ENCODE results near the gene ZSCAN10. TPM values are rescaled to one million over a fixed set of nuclear protein-coding genes. Genes with fewer than 3 reads are reported as not detected.
"Not testable (repeated sequence)": the region's sequence is repeated elsewhere in the genome, so short reads cannot be mapped to it uniquely, and the experiment has no call there.

Gene ZSCAN10
- total and polyA plus RNA-seq, 2 donors (not counting 1 experiment from before 2014, with no cell fraction given): 0.02 TPM; not detected in 1

DNA sequence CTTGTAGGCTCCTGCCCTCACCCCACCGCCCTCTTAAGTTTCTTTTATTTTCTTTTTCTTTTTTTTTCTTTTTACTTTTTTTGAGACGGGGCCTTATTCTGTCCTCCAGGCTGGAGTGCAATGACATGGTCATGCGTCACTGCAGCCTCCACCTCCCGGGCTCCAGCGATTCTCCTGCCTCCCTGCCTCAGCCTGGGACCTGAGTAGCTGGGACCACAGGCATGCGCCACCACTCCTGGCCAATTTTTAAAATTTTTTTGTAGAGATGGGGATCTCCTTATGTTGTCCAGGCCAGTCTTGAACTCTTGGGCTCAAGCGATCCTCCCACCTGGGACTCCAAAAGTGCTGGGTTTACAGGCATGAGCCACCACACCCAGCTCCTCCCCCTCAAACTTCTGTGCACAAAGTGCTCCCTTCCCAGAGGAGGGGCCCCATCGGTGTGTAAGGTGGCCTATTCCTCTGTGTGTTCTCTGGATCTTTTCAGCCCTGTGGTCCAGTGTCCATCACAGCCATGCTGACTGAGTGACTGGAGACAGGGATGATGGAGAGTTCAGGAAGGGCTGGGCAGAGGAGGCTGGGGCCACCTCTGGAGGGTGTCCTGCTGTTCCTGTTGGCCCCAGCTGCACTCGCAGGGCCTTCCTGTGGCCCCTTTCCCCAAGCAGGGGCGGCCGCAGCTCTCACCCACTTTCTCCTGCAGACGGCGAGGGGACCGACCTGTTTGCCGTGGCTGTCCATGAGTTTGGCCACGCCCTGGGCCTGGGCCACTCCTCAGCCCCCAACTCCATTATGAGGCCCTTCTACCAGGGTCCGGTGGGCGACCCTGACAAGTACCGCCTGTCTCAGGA is 42.5 kb downstream of the ZSCAN10 start:
- no peaks in the 10 kb centered on the region for H3K27me3 ChIP-seq (ENCODE audit: control insufficient read depth, insufficient read depth, low read length)
- H3K4me3 ChIP-seq (replicated peaks in 1 of 4; ENCODE audit: control extremely low read depth in 1 of 4, insufficient read depth in 1 of 4, low read depth in 3 of 4, low read length in 4 of 4): no peak overlapping the region
- no peak overlapping the region for H2AFZ ChIP-seq (ENCODE audit: low read length)
- H3K4me2 ChIP-seq (ENCODE audit: extremely low read depth, insufficient read depth, low read length): no peak overlapping the region
- TF ChIP-seq, protein P1, sequence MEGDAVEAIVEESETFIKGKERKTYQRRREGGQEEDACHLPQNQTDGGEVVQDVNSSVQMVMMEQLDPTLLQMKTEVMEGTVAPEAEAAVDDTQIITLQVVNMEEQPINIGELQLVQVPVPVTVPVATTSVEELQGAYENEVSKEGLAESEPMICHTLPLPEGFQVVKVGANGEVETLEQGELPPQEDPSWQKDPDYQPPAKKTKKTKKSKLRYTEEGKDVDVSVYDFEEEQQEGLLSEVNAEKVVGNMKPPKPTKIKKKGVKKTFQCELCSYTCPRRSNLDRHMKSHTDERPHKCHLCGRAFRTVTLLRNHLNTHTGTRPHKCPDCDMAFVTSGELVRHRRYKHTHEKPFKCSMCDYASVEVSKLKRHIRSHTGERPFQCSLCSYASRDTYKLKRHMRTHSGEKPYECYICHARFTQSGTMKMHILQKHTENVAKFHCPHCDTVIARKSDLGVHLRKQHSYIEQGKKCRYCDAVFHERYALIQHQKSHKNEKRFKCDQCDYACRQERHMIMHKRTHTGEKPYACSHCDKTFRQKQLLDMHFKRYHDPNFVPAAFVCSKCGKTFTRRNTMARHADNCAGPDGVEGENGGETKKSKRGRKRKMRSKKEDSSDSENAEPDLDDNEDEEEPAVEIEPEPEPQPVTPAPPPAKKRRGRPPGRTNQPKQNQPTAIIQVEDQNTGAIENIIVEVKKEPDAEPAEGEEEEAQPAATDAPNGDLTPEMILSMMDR (conservative IDR thresholded peaks at IDR 0.05 in 1 of 2, IDR thresholded peaks at IDR 0.05 in 1 of 2; ENCODE audit: low read depth in 1 of 2, low read length in 2 of 2): no peak
- TF ChIP-seq EZH2 (IDR thresholded peaks at IDR 0.05; ENCODE audit: low read length, missing control alignments): no peak
- no peaks in the 10 kb centered on the region for H3K4me1 ChIP-seq (ENCODE audit: control insufficient read depth, extremely low read depth, insufficient read depth, low read length)
- no peak for DNase-seq (ENCODE audit: low read depth in 2 of 2)
- no peaks in the 10 kb centered on the region for H3K36me3 ChIP-seq (ENCODE audit: control insufficient read depth, insufficient read depth, low read length)
- no peak overlapping the region for H3K27ac ChIP-seq (ENCODE audit: insufficient read depth, low read length)
- H3K9ac ChIP-seq (ENCODE audit: insufficient read depth, low read length): no peak overlapping the region
- no peaks in the 10 kb centered on the region for H3K9me3 ChIP-seq (ENCODE audit: control insufficient read depth, insufficient read depth, low read depth, low read length)
- H4K20me1 ChIP-seq (ENCODE audit: control insufficient read depth, extremely low read depth, insufficient read depth, low read length): no peaks in the 10 kb centered on the region
- H3K79me2 ChIP-seq (ENCODE audit: control insufficient read depth, insufficient read depth, low read length): no peaks in the 10 kb centered on the region

DNA sequence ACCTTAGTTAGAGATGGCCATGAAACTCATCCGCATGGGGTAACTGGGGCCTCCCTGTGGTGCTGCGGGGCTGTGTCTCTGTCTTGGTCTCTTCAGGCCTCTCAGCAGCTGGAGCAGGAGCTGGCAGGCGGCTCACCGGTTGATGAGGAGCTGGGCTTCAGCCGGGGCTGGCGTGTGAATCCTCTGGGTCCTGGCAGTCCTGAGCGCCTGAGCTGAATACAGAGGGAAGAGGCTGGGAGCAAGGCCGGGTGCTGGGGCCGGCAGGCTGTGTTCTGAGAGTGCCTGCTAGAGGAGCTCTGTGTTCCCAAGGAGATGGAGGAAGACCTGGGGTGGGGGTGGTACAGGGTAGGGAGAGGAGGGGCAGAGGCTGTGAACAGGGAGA is 43.4 kb downstream of the ZSCAN10 start:
- H3K79me2 ChIP-seq (ENCODE audit: control insufficient read depth, insufficient read depth, low read length); H3K4me2 ChIP-seq (ENCODE audit: extremely low read depth, insufficient read depth, low read length); H3K36me3 ChIP-seq (ENCODE audit: control insufficient read depth, insufficient read depth, low read length); H3K4me1 ChIP-seq (ENCODE audit: control insufficient read depth, extremely low read depth, insufficient read depth, low read length); H3K4me3 ChIP-seq (replicated peaks in 1 of 4; ENCODE audit: control extremely low read depth in 1 of 4, insufficient read depth in 1 of 4, low read depth in 3 of 4, low read length in 4 of 4); H3K27me3 ChIP-seq (ENCODE audit: control insufficient read depth, insufficient read depth, low read length); H3K9ac ChIP-seq (ENCODE audit: insufficient read depth, low read length); H2AFZ ChIP-seq (ENCODE audit: low read length); H4K20me1 ChIP-seq (ENCODE audit: control insufficient read depth, extremely low read depth, insufficient read depth, low read length); H3K9me3 ChIP-seq (ENCODE audit: control insufficient read depth, insufficient read depth, low read depth, low read length); H3K27ac ChIP-seq (ENCODE audit: insufficient read depth, low read length); DNase-seq (ENCODE audit: low read depth in 2 of 2): not testable (repeated sequence)

DNA sequence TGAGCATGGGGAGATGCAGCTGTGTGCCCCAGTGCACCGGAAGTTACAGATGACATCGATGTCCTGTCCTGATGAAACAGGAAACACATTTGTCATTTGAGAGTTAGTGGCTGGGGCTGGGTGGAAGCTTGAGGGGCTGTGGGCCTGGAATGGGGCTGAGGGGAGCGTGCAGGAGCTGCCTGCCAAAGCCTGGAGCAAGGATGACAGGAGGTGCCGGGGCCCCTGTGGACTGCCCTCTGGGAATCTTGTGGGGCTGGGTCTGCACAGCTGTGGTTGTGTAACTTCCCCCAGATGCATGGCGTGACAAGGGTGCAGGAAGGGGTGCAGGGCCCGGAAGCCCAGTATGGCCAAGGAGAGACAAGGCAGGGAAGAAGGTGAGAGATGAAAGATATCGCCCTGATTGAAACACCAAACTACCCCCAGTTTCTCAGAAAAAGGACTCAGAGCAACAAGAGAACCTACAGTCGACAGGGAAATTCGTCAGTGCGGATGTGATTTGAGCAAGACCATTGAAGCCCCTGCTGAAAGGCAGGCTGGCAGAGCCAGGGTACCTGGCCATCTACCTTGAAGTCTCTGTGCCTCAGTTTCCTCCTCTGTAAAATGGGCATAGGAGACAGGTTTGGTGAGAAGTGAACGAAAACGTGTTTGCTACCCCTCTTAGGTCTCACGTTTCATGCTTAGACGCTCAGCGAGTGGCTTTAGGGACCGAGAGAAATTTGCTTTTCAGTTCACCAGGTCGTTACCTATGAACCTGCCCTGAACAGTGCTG is 43.9 kb downstream of the ZSCAN10 start:
- Histone ChIP-seq H3K79me2 (ENCODE audit: control insufficient read depth, insufficient read depth, low read length) (no peaks in the 10 kb centered on the region), H3K9me3 (ENCODE audit: control insufficient read depth, insufficient read depth, low read depth, low read length) (no peaks in the 10 kb centered on the region), H3K4me2 (ENCODE audit: extremely low read depth, insufficient read depth, low read length) (no peak overlapping the region), H4K20me1 (ENCODE audit: control insufficient read depth, extremely low read depth, insufficient read depth, low read length) (no peaks in the 10 kb centered on the region), H2AFZ (ENCODE audit: low read length) (no peak overlapping the region), H3K9ac (ENCODE audit: insufficient read depth, low read length) (no peak overlapping the region), H3K27ac (ENCODE audit: insufficient read depth, low read length) (no peak overlapping the region), H3K4me1 (ENCODE audit: control insufficient read depth, extremely low read depth, insufficient read depth, low read length) (no peaks in the 10 kb centered on the region), H3K27me3 (ENCODE audit: control insufficient read depth, insufficient read depth, low read length) (peaks cover 7% of the 10 kb centered on the region), H3K36me3 (ENCODE audit: control insufficient read depth, insufficient read depth, low read length) (no peaks in the 10 kb centered on the region), H3K4me3 (replicated peaks in 1 of 4; ENCODE audit: control extremely low read depth in 1 of 4, insufficient read depth in 1 of 4, low read depth in 3 of 4, low read length in 4 of 4) (no peak overlapping the region)
- TF ChIP-seq, protein P1 (conservative IDR thresholded peaks at IDR 0.05 in 1 of 2, IDR thresholded peaks at IDR 0.05 in 1 of 2; ENCODE audit: low read depth in 1 of 2, low read length in 2 of 2): no peak
- no peak for TF ChIP-seq EZH2 (IDR thresholded peaks at IDR 0.05; ENCODE audit: low read length, missing control alignments)
- DNase-seq (ENCODE audit: low read depth in 2 of 2): no peak

DNA sequence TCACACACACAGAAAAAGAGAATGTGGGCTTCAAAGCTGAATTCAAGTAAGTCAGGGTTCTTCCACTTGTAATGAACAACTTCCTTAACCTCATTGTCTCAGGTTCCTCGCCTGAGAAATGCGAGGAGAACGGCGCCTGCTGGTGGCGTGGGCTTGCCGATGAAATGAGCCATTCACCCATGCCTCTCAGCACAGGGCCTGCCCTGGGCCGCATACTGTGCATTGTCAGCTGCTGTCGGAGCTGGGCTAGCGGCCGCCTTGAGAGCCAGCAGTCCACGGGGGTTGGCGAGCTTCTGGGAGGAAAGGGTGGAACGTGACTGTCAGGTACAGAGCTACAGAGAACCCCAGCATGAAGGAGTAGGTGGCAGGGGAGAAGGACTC is 45.8 kb downstream of the ZSCAN10 start:
- not testable (repeated sequence) for H4K20me1 ChIP-seq (ENCODE audit: control insufficient read depth, extremely low read depth, insufficient read depth, low read length); H3K9ac ChIP-seq (ENCODE audit: insufficient read depth, low read length); H3K9me3 ChIP-seq (ENCODE audit: control insufficient read depth, insufficient read depth, low read depth, low read length); H3K4me1 ChIP-seq (ENCODE audit: control insufficient read depth, extremely low read depth, insufficient read depth, low read length); H3K79me2 ChIP-seq (ENCODE audit: control insufficient read depth, insufficient read depth, low read length); DNase-seq (ENCODE audit: low read depth in 2 of 2); H2AFZ ChIP-seq (ENCODE audit: low read length); H3K36me3 ChIP-seq (ENCODE audit: control insufficient read depth, insufficient read depth, low read length); H3K27ac ChIP-seq (ENCODE audit: insufficient read depth, low read length); H3K4me2 ChIP-seq (ENCODE audit: extremely low read depth, insufficient read depth, low read length); H3K4me3 ChIP-seq (replicated peaks in 1 of 4; ENCODE audit: control extremely low read depth in 1 of 4, insufficient read depth in 1 of 4, low read depth in 3 of 4, low read length in 4 of 4)
- H3K27me3 ChIP-seq (ENCODE audit: control insufficient read depth, insufficient read depth, low read length): peaks cover 18% of the 10 kb centered on the region

DNA sequence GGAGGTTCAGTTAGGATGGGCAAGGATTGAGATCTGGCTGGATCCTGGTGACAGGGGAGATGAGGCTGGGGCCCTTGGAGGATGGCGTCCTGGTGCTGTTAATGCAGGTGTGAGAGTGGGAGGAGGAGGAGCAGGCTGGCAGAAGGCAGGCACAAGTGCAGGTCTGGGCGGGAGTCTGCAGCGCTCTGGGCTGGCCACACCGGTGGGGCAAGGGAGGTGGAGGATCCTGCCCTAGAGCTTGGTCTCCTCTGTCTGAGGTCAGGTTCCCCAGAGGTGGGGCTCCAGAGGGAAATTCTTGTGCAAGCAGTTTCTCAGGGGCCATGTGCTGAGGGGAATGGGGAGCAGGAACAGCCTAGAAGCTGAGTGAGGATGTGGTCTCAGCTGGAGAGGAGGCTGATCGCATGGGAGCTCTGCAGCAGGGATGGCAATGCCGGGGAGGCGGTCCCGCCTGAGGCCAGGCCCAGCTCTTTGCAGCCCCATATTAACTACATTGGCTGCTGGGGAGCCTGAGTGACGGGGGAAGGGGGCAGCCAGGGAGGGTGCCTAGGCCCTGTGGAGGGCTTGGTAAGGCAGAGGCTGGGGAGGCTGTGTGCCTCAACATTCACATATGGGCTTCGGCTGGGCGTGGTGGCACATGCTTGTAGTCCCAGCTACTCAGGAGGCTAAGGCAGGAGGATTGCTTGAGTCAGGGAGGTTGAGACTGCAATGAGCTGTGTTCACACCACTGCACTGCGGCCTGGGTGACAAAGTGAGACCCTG is 46.3 kb downstream of the ZSCAN10 start:
- DNase-seq (ENCODE audit: low read depth in 2 of 2); H4K20me1 ChIP-seq (ENCODE audit: control insufficient read depth, extremely low read depth, insufficient read depth, low read length); H3K4me3 ChIP-seq (replicated peaks in 1 of 4; ENCODE audit: control extremely low read depth in 1 of 4, insufficient read depth in 1 of 4, low read depth in 3 of 4, low read length in 4 of 4); H3K4me2 ChIP-seq (ENCODE audit: extremely low read depth, insufficient read depth, low read length); H3K9me3 ChIP-seq (ENCODE audit: control insufficient read depth, insufficient read depth, low read depth, low read length); H3K27ac ChIP-seq (ENCODE audit: insufficient read depth, low read length); H3K36me3 ChIP-seq (ENCODE audit: control insufficient read depth, insufficient read depth, low read length); H2AFZ ChIP-seq (ENCODE audit: low read length); H3K4me1 ChIP-seq (ENCODE audit: control insufficient read depth, extremely low read depth, insufficient read depth, low read length); H3K9ac ChIP-seq (ENCODE audit: insufficient read depth, low read length); H3K79me2 ChIP-seq (ENCODE audit: control insufficient read depth, insufficient read depth, low read length): not testable (repeated sequence)
- H3K27me3 ChIP-seq (ENCODE audit: control insufficient read depth, insufficient read depth, low read length): peaks cover 19% of the 10 kb centered on the region
